PC-9 (cell line): ENCODE measurements around the gene ATXN7.

Source experiments
- EZH2 ChIP-seq: fragments of 200-600 bp; sonication (generic); IDR thresholded peaks from 2 replicates; pipeline ENCODE4 v1.8.0; 2017; ENCODE audit warnings: antibody characterized with exemption, low read depth
- TF ChIP-seq, protein P1 (sequence below): fragments of 200-600 bp; sonication (generic); conservative IDR thresholded peaks from 2 replicates; pipeline ENCODE4 v1.6.1; 2017; ENCODE audit warnings: mixed run types, antibody characterized with exemption, mild to moderate bottlenecking, moderate library complexity

- TF ChIP-seq, protein P1, sequence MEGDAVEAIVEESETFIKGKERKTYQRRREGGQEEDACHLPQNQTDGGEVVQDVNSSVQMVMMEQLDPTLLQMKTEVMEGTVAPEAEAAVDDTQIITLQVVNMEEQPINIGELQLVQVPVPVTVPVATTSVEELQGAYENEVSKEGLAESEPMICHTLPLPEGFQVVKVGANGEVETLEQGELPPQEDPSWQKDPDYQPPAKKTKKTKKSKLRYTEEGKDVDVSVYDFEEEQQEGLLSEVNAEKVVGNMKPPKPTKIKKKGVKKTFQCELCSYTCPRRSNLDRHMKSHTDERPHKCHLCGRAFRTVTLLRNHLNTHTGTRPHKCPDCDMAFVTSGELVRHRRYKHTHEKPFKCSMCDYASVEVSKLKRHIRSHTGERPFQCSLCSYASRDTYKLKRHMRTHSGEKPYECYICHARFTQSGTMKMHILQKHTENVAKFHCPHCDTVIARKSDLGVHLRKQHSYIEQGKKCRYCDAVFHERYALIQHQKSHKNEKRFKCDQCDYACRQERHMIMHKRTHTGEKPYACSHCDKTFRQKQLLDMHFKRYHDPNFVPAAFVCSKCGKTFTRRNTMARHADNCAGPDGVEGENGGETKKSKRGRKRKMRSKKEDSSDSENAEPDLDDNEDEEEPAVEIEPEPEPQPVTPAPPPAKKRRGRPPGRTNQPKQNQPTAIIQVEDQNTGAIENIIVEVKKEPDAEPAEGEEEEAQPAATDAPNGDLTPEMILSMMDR, result no peak
- TF ChIP-seq EZH2, result no peak
Observed at GRCh38 chr3:63984391-63984790, 120.7 kb downstream of the ATXN7 start.
